CD4-positive, alpha-beta T cell (primary cell): Measurements from ENCODE around the gene RCOR3. TPM values are rescaled to one million over a fixed set of nuclear protein-coding genes. Genes with fewer than 3 reads are reported as not detected.

ENCODE experiments used
- ATAC-seq: fragments of 200-7000 bp; cut with Tn5 transposase; one replicate; pipeline ENCODE4 v1.10.0; 2022; ENCODE audit warnings: mild to moderate bottlenecking; ENCODE audit not compliant: poor library complexity
- CTCF ChIA-PET: fragments of 350-600 bp; sonication (Branson Sonifier 250); formaldehyde crosslinking; loops from one replicate; lab custom pipeline; 2021; ENCODE audit warnings: antibody characterized with exemption, inconsistent platforms; lab: Charles Lee
- POLR2A ChIA-PET: fragments of 350-600 bp; sonication (Branson Sonifier 250); formaldehyde crosslinking; loops from one replicate; lab custom pipeline; 2021; ENCODE audit warnings: antibody characterized with exemption, inconsistent platforms; lab: Charles Lee
- DNase-seq, 14 experiments: peaks; one replicate each; pipeline ENCODE4 v3.0.0-alpha.2; 2013 to 2020; ENCODE audit warnings: mixed read lengths in 2 of 14
- H3K27ac ChIP-seq, 2 donors: one replicate each; pipeline versions ENCODE4 v1.5.1 to v1.7.0; 2013; ENCODE audit warnings: low read length in 2 of 2, low read depth in 1 of 2, mild to moderate bottlenecking in 1 of 2
- H3K27me3 ChIP-seq, 2 experiments: 1 replicate in 1 of 2; 2 replicates in 1 of 2; pipeline versions ENCODE4 v1.6.1 to v1.7.0; 2013; ENCODE audit warnings: low read length in 2 of 2, control low read depth in 1 of 2, mild to moderate bottlenecking in 1 of 2, moderate library complexity in 1 of 2; ENCODE audit not compliant: insufficient read depth in 2 of 2, control insufficient read depth in 1 of 2
- H3K36me3 ChIP-seq: one replicate; pipeline ENCODE4 v1.6.1; 2013; ENCODE audit warnings: low read length, control low read depth; ENCODE audit not compliant: insufficient read depth
- H3K4me1 ChIP-seq: one replicate; pipeline ENCODE4 v1.6.1; 2013; ENCODE audit warnings: low read length, control low read depth; ENCODE audit not compliant: insufficient read depth
- H3K4me3 ChIP-seq: one replicate; pipeline ENCODE4 v1.5.1; 2013; ENCODE audit warnings: mild to moderate bottlenecking, low read length, moderate library complexity
- H3K9me3 ChIP-seq, 2 experiments: 1 replicate in 1 of 2; 2 replicates in 1 of 2; pipeline versions ENCODE4 v1.6.1 to v1.7.0; 2013; ENCODE audit warnings: low read length in 2 of 2, mild to moderate bottlenecking in 2 of 2, control low read depth in 1 of 2, moderate library complexity in 1 of 2; ENCODE audit not compliant: control insufficient read depth in 1 of 2, insufficient read depth in 1 of 2
- H3K27ac Mint-ChIP-seq: one replicate; pipeline ENCODE4 v1.8.0; 2020; ENCODE audit warnings: mixed read lengths
- H3K27me3 Mint-ChIP-seq: one replicate; pipeline ENCODE4 v1.8.0; 2021; ENCODE audit warnings: mixed read lengths
- H3K36me3 Mint-ChIP-seq: one replicate; pipeline ENCODE4 v1.8.0; 2021; ENCODE audit warnings: low read depth, mixed read lengths
- H3K4me1 Mint-ChIP-seq: one replicate; pipeline ENCODE4 v1.8.0; 2021; ENCODE audit warnings: low read depth, mixed read lengths
- H3K4me3 Mint-ChIP-seq: one replicate; pipeline ENCODE4 v1.8.0; 2020; ENCODE audit warnings: mild to moderate bottlenecking, mixed read lengths
- H3K9me3 Mint-ChIP-seq: one replicate; pipeline ENCODE4 v1.8.0; 2020; ENCODE audit warnings: mixed read lengths
- intact Hi-C, 2 experiments: fragments of 100-400 bp; cut with DNase I in 1 of 2; cut with micrococcal nuclease in 1 of 2; formaldehyde crosslinking; loops; one replicate each; pipeline versions ENCODE4 v1.15.1 to v1.9.0; 2023 to 2025; cut with DNase I, micrococcal nuclease
- polyA plus RNA-seq, 2 donors: library from polyadenylated mRNA; unstranded; fragments of 120-200 nt; gene quantifications; one replicate each; pipeline ENCODE4 v1.2.1, GENCODE V29; 2013
- total RNA-seq, 174 experiments: library from RNA in 2 of 174; stranded (reverse) in 2 of 174; gene quantifications; one replicate each; pipeline ENCODE4 v1.2.3 and lab custom pipeline; 2021 to 2026
- TF ChIP-seq, protein P1 (sequence below): fragments of 200-600 bp; IDR thresholded peaks from one replicate; pipeline ENCODE4 v1.8.0; 2022; ENCODE audit warnings: antibody characterized with exemption, mild to moderate bottlenecking

RCOR3 gene
- total RNA-seq (10 to 100 TPM; 55.7 to 60.5 TPM), total RNA-seq (lab: John Stamatoyannopoulos, UW) (15.8 to 94.6 (median 48.8) reads per million in 172 experiments)
- 45.7 TPM for polyA plus RNA-seq (2013, experiment 1 of 2)
- 60.3 TPM for polyA plus RNA-seq (2013, experiment 2 of 2)

DNA sequence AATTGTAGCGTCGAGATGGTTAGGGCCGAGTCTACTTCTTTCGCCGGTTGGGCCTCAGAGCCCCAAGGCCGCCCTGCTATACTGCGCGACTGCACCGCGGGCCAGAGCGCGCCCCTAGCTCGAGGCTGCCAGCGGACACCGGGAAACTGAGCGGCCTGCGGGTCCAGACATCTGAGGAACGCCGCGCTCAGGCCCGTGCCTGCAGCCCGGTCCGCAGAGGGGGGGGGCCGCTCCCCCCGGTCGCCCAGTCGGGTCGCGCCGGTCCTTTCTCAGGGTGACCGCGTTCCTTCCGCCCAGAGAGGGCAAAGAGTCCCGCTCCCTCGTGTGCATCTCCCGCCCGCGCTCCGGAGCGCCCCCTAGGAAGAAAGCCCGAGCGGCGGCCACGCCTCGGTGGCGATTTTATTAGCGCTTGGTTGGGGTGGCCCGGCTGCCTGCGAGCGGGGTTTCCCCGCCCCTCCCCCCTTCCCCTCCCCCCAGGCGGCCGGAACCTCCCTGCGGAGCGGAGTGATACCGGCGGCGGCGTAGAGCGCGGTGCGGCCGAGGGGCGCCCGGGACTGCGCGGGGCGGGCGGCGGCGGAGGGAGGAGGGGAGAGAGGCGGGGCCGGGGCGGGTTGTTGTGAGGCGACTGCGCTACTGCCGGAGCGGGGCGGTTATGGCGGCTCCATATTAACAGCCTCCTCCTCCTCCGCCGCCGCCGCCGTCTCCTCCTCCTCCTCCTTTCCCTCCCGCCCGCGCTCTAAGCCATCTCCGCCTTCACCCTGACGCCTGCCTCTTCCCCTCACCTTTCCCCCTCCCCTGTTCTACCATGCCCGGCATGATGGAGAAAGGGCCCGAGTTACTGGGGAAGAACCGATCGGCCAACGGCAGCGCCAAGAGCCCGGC is at the start of gene RCOR3:
RCOR3 (plus strand) TSS at position 611 of the 882 bp plus-strand sequence; CDS start at position 806, 195 bp downstream.
- POLR2A ChIA-PET, result interaction anchor here (0.8 to 2.5 kb wide), 16 partner anchors 15 to 1473 kb away, joined by 3 to 25 read pairs (median 4); partner anchors contain the start of genes HHAT, KCNH1, SLC30A1 and TRAF5
- intact Hi-C loops, result loop anchor here (1.0 to 10.0 kb wide), 6 partner anchors 30 to 814 kb away; partner anchors contain the start of genes KCNH1 (in 2 of the 2) and SLC30A1 (in 1 of the 2)

GRCh38 chr1:211210052-211210451 is 49.1 kb upstream of the RCOR3 start:
- H3K4me1 Mint-ChIP-seq, result no peaks in the 10 kb centered on the region
- POLR2A ChIA-PET, result no interaction called here

More for the DNA sequence above, at the start of gene RCOR3:
- Histone ChIP-seq H3K27me3 (no peaks in the 10 kb centered on the region), H3K9me3 (no peaks in the 10 kb centered on the region), H3K36me3 (peaks cover 5% of the 10 kb centered on the region), H3K4me1 (peaks cover 16% of the 10 kb centered on the region), H3K4me3 (peak within 1 kb of the TSS; percentile 89), H3K27ac (peak within 1 kb of the TSS; percentile 77 to 87)
- DNase-seq, result peak; percentile 88 to 95 (median 92)
- peaks cover 26% of the 10 kb centered on the region for H3K4me1 Mint-ChIP-seq
- TF ChIP-seq, protein P1, sequence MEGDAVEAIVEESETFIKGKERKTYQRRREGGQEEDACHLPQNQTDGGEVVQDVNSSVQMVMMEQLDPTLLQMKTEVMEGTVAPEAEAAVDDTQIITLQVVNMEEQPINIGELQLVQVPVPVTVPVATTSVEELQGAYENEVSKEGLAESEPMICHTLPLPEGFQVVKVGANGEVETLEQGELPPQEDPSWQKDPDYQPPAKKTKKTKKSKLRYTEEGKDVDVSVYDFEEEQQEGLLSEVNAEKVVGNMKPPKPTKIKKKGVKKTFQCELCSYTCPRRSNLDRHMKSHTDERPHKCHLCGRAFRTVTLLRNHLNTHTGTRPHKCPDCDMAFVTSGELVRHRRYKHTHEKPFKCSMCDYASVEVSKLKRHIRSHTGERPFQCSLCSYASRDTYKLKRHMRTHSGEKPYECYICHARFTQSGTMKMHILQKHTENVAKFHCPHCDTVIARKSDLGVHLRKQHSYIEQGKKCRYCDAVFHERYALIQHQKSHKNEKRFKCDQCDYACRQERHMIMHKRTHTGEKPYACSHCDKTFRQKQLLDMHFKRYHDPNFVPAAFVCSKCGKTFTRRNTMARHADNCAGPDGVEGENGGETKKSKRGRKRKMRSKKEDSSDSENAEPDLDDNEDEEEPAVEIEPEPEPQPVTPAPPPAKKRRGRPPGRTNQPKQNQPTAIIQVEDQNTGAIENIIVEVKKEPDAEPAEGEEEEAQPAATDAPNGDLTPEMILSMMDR, result peak; percentile 59
- H3K4me3 Mint-ChIP-seq, result peak within 1 kb of the TSS; percentile 94
- H3K9me3 Mint-ChIP-seq, result no peaks in the 10 kb centered on the region
- CTCF ChIA-PET, result interaction anchor here (0.9 to 2.5 kb wide), 5 partner anchors 17 to 252 kb away, joined by 3 to 13 read pairs (median 5); partner anchors contain the start of gene KCNH1
- H3K27me3 Mint-ChIP-seq, result no peaks in the 10 kb centered on the region
- peak within 1 kb of the TSS; percentile 94 for H3K27ac Mint-ChIP-seq
- peak; percentile 76 for ATAC-seq
- H3K36me3 Mint-ChIP-seq, result peaks cover 27% of the 10 kb centered on the region

GRCh38 chr1:211210965-211211364 is 48.2 kb upstream of the RCOR3 start:
- H3K27ac ChIP-seq, result no peak overlapping the region
- no peak overlapping the region for H3K4me3 ChIP-seq
- no peaks in the 10 kb centered on the region for H3K9me3 Mint-ChIP-seq
- no peaks in the 10 kb centered on the region for H3K27me3 ChIP-seq
- H3K36me3 ChIP-seq, result no peaks in the 10 kb centered on the region
- no peaks in the 10 kb centered on the region for H3K4me1 Mint-ChIP-seq
- H3K27me3 Mint-ChIP-seq, result no peaks in the 10 kb centered on the region
- ATAC-seq (no peak), DNase-seq (no peak)
- H3K36me3 Mint-ChIP-seq, result no peaks in the 10 kb centered on the region
- intact Hi-C loops, result no loop called here
- POLR2A ChIA-PET, result no interaction called here
- H3K4me3 Mint-ChIP-seq, result no peak overlapping the region
- H3K27ac Mint-ChIP-seq, result no peak overlapping the region
- CTCF ChIA-PET, result no interaction called here
- H3K4me1 ChIP-seq, result no peaks in the 10 kb centered on the region
- no peaks in the 10 kb centered on the region for H3K9me3 ChIP-seq
- TF ChIP-seq, protein P1, result no peak

More at GRCh38 chr1:211210052-211210451, 49.1 kb upstream of the RCOR3 start:
- Mint-ChIP-seq H3K27me3 (no peaks in the 10 kb centered on the region), H3K4me3 (no peak overlapping the region), H3K27ac (no peak overlapping the region), H3K9me3 (no peaks in the 10 kb centered on the region), H3K36me3 (no peaks in the 10 kb centered on the region)
- Histone ChIP-seq H3K4me1 (no peaks in the 10 kb centered on the region), H3K27me3 (no peaks in the 10 kb centered on the region), H3K4me3 (no peak overlapping the region), H3K36me3 (no peaks in the 10 kb centered on the region), H3K9me3 (no peaks in the 10 kb centered on the region), H3K27ac (no peak overlapping the region)
- DNase-seq, result no peak
- no peak for ATAC-seq
- TF ChIP-seq, protein P1, result no peak
- CTCF ChIA-PET, result no interaction called here
- intact Hi-C loops, result no loop called here
